ENCODE results near the gene MFN2. TPM values are rescaled to one million over a fixed set of nuclear protein-coding genes. Genes with fewer than 3 reads are reported as not detected.

Gene MFN2
- polyA plus RNA-seq, 1 of the 3 experiments (the other 2 are of a cell fraction): 43.2 TPM

- H3K4me2 ChIP-seq: peak overlapping the region; percentile 61; the same call in 1 of the 2 replicates
- H3K27me3 ChIP-seq (ENCODE audit: insufficient read depth): no peaks in the 10 kb centered on the region
- H3K27ac ChIP-seq (ENCODE audit: low read depth in 2 of 2, low read length in 1 of 2): peak overlapping the region; percentile 40 to 79
- peak; percentile 78 for DNase-seq
- ChIA-PET CTCF (interaction anchor here (1.6 kb wide), 1 partner anchor 10 kb away, joined by 3 read pairs; no protein-coding TSS in a partner anchor), POLR2A (interaction anchor here (1.3 kb wide), 1 partner anchor 69 kb away, joined by 4 read pairs; no protein-coding TSS in a partner anchor)
- H3K9ac ChIP-seq: no peak overlapping the region
- peaks cover 26% of the 10 kb centered on the region for H3F3A ChIP-seq (replicated peaks; ENCODE audit: insufficient read depth)
- peaks cover 27 to 34% of the 10 kb centered on the region in 2 experiments; a peak in 2 of 4 replicates for H3K4me1 ChIP-seq (ENCODE audit: control insufficient read depth in 1 of 2, insufficient read depth in 2 of 2, low read depth in 1 of 2, low read length in 1 of 2)
- WGBS (ENCODE audit: low lambda C conversion rate): 11% methylated on average over 3 of the region's 3 CpGs
- no peaks in the 10 kb centered on the region for H4K20me1 ChIP-seq (ENCODE audit: insufficient read depth)
- peaks cover 24% of the 10 kb centered on the region for H3K79me2 ChIP-seq (ENCODE audit: insufficient read depth)
- no peak overlapping the region for H2AFZ ChIP-seq (ENCODE audit: low read depth)
- no peak overlapping the region for H3K4me3 ChIP-seq (ENCODE audit: low read depth in 2 of 2, low read length in 1 of 2)
- H3K9me2 ChIP-seq: no peaks in the 10 kb centered on the region
- no peaks in the 10 kb centered on the region for H3K9me3 ChIP-seq
- H3K36me3 ChIP-seq (replicated peaks in 1 of 2; ENCODE audit: control insufficient read depth in 1 of 2, insufficient read depth in 2 of 2, low read length in 1 of 2): peaks cover 13 to 17% of the 10 kb centered on the region in 2 experiments
- TF ChIP-seq TEAD4 (IDR thresholded peaks at IDR 0.05; ENCODE audit: borderline replicate concordance, insufficient read depth) (no peak), NFIC (IDR thresholded peaks at IDR 0.05; ENCODE audit: borderline replicate concordance) (no peak), FOXJ3 (CRISPR knock-in tag; IDR thresholded peaks at IDR 0.05) (no peak; the same call in 1 of the 2 replicates), GABPA (IDR thresholded peaks at IDR 0.05; ENCODE audit: low read depth) (no peak), USF2 (IDR thresholded peaks at IDR 0.05; ENCODE audit: borderline replicate concordance, low read depth, low read length) (no peak), YY1 (IDR thresholded peaks at IDR 0.05; ENCODE audit: low read depth) (no peak), FOXM1 (IDR thresholded peaks at IDR 0.05; ENCODE audit: low read depth) (no peak), FOSL2 (IDR thresholded peaks at IDR 0.05; ENCODE audit: borderline replicate concordance, low read depth) (peak; percentile 20; the same call in 1 of the 2 replicates), PBX3 (IDR thresholded peaks at IDR 0.05) (peak; percentile 40; the same call in 1 of the 2 replicates), USF1 (IDR thresholded peaks at IDR 0.05; ENCODE audit: borderline replicate concordance, low read depth) (no peak), TAF1 (IDR thresholded peaks at IDR 0.05; ENCODE audit: borderline replicate concordance, low read depth, low read length) (no peak), EP300 (IDR thresholded peaks at IDR 0.05; ENCODE audit: borderline replicate concordance in 1 of 2, low read depth in 1 of 2, low read length in 1 of 2) (peak in 1 of 2 experiments; percentile 51; a peak in 3 of 4 replicates), ZBTB33 (IDR thresholded peaks at IDR 0.05; ENCODE audit: borderline replicate concordance, low read depth) (no peak), TCF12 (IDR thresholded peaks at IDR 0.05) (peak; percentile 95), SMC3 (IDR thresholded peaks at IDR 0.05; ENCODE audit: low read depth, low read length) (no peak), POLR2AphosphoS5 (IDR thresholded peaks at IDR 0.05; ENCODE audit: low read depth, low read length) (peak; percentile 63; the same call in 1 of the 2 replicates), CHD2 (IDR thresholded peaks at IDR 0.05; ENCODE audit: low read length, partially characterized antibody) (no peak), ELF1 (IDR thresholded peaks at IDR 0.05) (no peak), RAD21 (IDR thresholded peaks at IDR 0.05; ENCODE audit: low read length) (peak; percentile 26; the same call in 1 of the 2 replicates), RCOR1 (IDR thresholded peaks at IDR 0.05; ENCODE audit: low read length) (peak; percentile 96), MXI1 (IDR thresholded peaks at IDR 0.05; ENCODE audit: low read depth, low read length) (peak; percentile 57; the same call in 1 of the 2 replicates), EZH2phosphoT487 (IDR thresholded peaks at IDR 0.05; ENCODE audit: borderline replicate concordance, low read depth) (no peak), MAX (IDR thresholded peaks at IDR 0.05; ENCODE audit: low read depth) (peak; percentile 25; the same call in 1 of the 2 replicates), REST (IDR thresholded peaks at IDR 0.05; ENCODE audit: low read depth, low read length) (no peak), GATA2 (CRISPR knock-in tag; IDR thresholded peaks at IDR 0.05) (peak; percentile 89)
Observed at GRCh38 chr1:11977625-11978024, 2.6 kb upstream of the MFN2 start.

Measured in SK-N-SH (cell line).